ENCODE measurements around the gene RAB11A. TPM values are rescaled to one million over a fixed set of nuclear protein-coding genes. Genes with fewer than 3 reads are reported as not detected.
A peak's percentile ranks its signal among the peaks of the same experiment; 100 is the strongest.

Gene RAB11A
- total RNA-seq, 1 donor from 2014 or later: 295 TPM

- no peak for DNase-seq (ENCODE audit: low read depth)
- no peak overlapping the region for H3K4me3 ChIP-seq (ENCODE audit: low read depth, low read length)
Measured at GRCh38 chr15:65833501-65834205, 35.6 kb upstream of the RAB11A start.

GRCh38 chr15:65834603-65835282 lies 34.5 kb upstream of the RAB11A start:
- Histone ChIP-seq H3K4me3 (ENCODE audit: low read depth, low read length) (no peak overlapping the region), H3K27me3 (ENCODE audit: control insufficient read depth, insufficient read depth, low read length) (no peaks in the 10 kb centered on the region), H3K36me3 (ENCODE audit: control insufficient read depth, insufficient read depth, low read length) (no peaks in the 10 kb centered on the region)
- DNase-seq (ENCODE audit: low read depth): no peak
- no peak for TF ChIP-seq CTCF (IDR thresholded peaks at IDR 0.05; ENCODE audit: insufficient read depth, low read length, poor library complexity, severe bottlenecking)

More at GRCh38 chr15:65833501-65834205, 35.6 kb upstream of the RAB11A start:
- no peak for TF ChIP-seq CTCF (IDR thresholded peaks at IDR 0.05; ENCODE audit: insufficient read depth, low read length, poor library complexity, severe bottlenecking)
- Histone ChIP-seq H3K27me3 (ENCODE audit: control insufficient read depth, insufficient read depth, low read length) (no peaks in the 10 kb centered on the region), H3K36me3 (ENCODE audit: control insufficient read depth, insufficient read depth, low read length) (no peaks in the 10 kb centered on the region)

GRCh38 chr15:65835447-65835846 lies 33.8 kb upstream of the RAB11A start:
- DNase-seq (ENCODE audit: low read depth): no peak
- no peak for TF ChIP-seq CTCF (IDR thresholded peaks at IDR 0.05; ENCODE audit: insufficient read depth, low read length, poor library complexity, severe bottlenecking)
- Histone ChIP-seq H3K36me3 (ENCODE audit: control insufficient read depth, insufficient read depth, low read length) (no peaks in the 10 kb centered on the region), H3K27me3 (ENCODE audit: control insufficient read depth, insufficient read depth, low read length) (no peaks in the 10 kb centered on the region), H3K4me3 (ENCODE audit: low read depth, low read length) (no peak overlapping the region)

- TF ChIP-seq CTCF (IDR thresholded peaks at IDR 0.05; ENCODE audit: insufficient read depth, low read length, poor library complexity, severe bottlenecking): peak; percentile 8
- Histone ChIP-seq H3K36me3 (ENCODE audit: control insufficient read depth, insufficient read depth, low read length) (no peaks in the 10 kb centered on the region), H3K4me3 (ENCODE audit: low read depth, low read length) (no peak overlapping the region), H3K27me3 (ENCODE audit: control insufficient read depth, insufficient read depth, low read length) (no peaks in the 10 kb centered on the region)
- DNase-seq (ENCODE audit: low read depth): no peak
Measured at GRCh38 chr15:65836665-65837064, 32.6 kb upstream of the RAB11A start.

- DNase-seq (ENCODE audit: low read depth): no peak
- no peak overlapping the region for H3K4me3 ChIP-seq (ENCODE audit: low read depth, low read length)
- no peak for TF ChIP-seq CTCF (IDR thresholded peaks at IDR 0.05; ENCODE audit: insufficient read depth, low read length, poor library complexity, severe bottlenecking)
- no peaks in the 10 kb centered on the region for H3K27me3 ChIP-seq (ENCODE audit: control insufficient read depth, insufficient read depth, low read length)
- no peaks in the 10 kb centered on the region for H3K36me3 ChIP-seq (ENCODE audit: control insufficient read depth, insufficient read depth, low read length)
Measured at GRCh38 chr15:65837301-65838294, 31.7 kb upstream of the RAB11A start.
